ENCODE results near the gene COL11A2. TPM values are rescaled to one million over a fixed set of nuclear protein-coding genes. Genes with fewer than 3 reads are reported as not detected.

Gene COL11A2
- polyA plus RNA-seq, 1 donor from 2014 or later, result 9.8 TPM

- Histone ChIP-seq H3K36me3 (ENCODE audit: insufficient read depth, low read length) (no peaks in the 10 kb centered on the region), H3K27me3 (ENCODE audit: insufficient read depth, low read depth, low read length) (no peaks in the 10 kb centered on the region), H3K9me2 (ENCODE audit: insufficient read depth, low read length) (no peaks in the 10 kb centered on the region), H3K4me2 (ENCODE audit: low read length) (no peak overlapping the region), H3K79me2 (replicated peaks; ENCODE audit: insufficient read depth, low read length) (no peaks in the 10 kb centered on the region), H2AFZ (ENCODE audit: low read depth, low read length) (no peak overlapping the region), H3K9me3 (ENCODE audit: low read length) (no peaks in the 10 kb centered on the region), H4K20me1 (ENCODE audit: insufficient read depth) (no peaks in the 10 kb centered on the region), H3K9ac (ENCODE audit: low read length) (no peak overlapping the region), H3K4me3 (ENCODE audit: low read length) (no peak overlapping the region), H3F3A (ENCODE audit: insufficient read depth, low read length, poor library complexity, severe bottlenecking) (no peaks in the 10 kb centered on the region), H3K27ac (ENCODE audit: low read length) (no peak overlapping the region)
- TF ChIP-seq EP300 (conservative IDR thresholded peaks at IDR 0.05; ENCODE audit: poor library complexity, severe bottlenecking) (no peak), CTCF (IDR thresholded peaks at IDR 0.05; ENCODE audit: poor library complexity, severe bottlenecking) (no peak), MXI1 (conservative IDR thresholded peaks at IDR 0.05; ENCODE audit: poor library complexity, severe bottlenecking) (no peak), TAF1 (IDR thresholded peaks at IDR 0.05; ENCODE audit: low read depth) (no peak), SMC3 (conservative IDR thresholded peaks at IDR 0.05; ENCODE audit: poor library complexity) (no peak), POLR2AphosphoS5 (IDR thresholded peaks at IDR 0.05) (no peak), EZH2 (IDR thresholded peaks at IDR 0.05; ENCODE audit: borderline replicate concordance, insufficient read depth, low read length, poor library complexity, severe bottlenecking) (no peak), RAD21 (conservative IDR thresholded peaks at IDR 0.05) (no peak), REST (IDR thresholded peaks at IDR 0.05; ENCODE audit: borderline replicate concordance) (no peak)
These were observed 51.7 kb downstream of the COL11A2 start for GRCh38 chr6:33140556-33140955.

DNA sequence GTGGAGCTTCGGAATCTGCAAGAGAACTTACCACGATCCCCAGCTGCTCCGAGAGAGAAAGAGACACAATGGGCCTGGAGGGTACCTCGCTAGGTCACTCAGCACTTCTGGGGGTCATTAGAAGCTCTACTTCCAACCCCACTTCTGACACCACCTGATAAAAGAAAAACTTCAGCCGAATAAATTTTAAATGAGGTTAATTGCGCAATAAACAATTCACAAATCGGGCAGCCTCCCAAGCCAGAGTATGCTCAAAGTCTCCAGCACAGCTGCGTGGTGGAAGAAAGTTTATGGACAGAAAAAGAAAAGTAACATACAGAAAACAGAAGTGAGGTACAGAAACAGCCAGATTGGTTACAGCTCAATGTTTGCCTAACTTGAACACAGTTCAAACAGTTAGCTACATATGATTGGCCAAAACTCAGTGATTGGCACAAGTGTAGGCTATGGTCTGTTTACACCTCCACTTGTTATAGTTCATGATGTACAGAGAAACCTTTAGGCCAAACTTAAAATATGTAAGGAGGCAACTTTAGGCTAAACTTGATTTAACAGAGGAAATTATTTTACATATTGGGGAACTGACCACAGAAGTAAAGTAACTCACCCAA is 52.6 kb downstream of the COL11A2 start:
- H3K79me2 ChIP-seq (replicated peaks; ENCODE audit: insufficient read depth, low read length), result no peaks in the 10 kb centered on the region

More for the DNA sequence above, 52.6 kb downstream of the COL11A2 start:
- Histone ChIP-seq H3K27ac (ENCODE audit: low read length) (no peak overlapping the region), H3K27me3 (ENCODE audit: insufficient read depth, low read depth, low read length) (no peaks in the 10 kb centered on the region), H3K4me3 (ENCODE audit: low read length) (no peak overlapping the region), H3K36me3 (ENCODE audit: insufficient read depth, low read length) (no peaks in the 10 kb centered on the region), H3K4me2 (ENCODE audit: low read length) (no peak overlapping the region), H4K20me1 (ENCODE audit: insufficient read depth) (no peaks in the 10 kb centered on the region), H3K9me2 (ENCODE audit: insufficient read depth, low read length) (no peaks in the 10 kb centered on the region), H3F3A (ENCODE audit: insufficient read depth, low read length, poor library complexity, severe bottlenecking) (no peaks in the 10 kb centered on the region), H3K9me3 (ENCODE audit: low read length) (no peaks in the 10 kb centered on the region), H3K9ac (ENCODE audit: low read length) (no peak overlapping the region), H2AFZ (ENCODE audit: low read depth, low read length) (no peak overlapping the region)
- TF ChIP-seq TAF1 (IDR thresholded peaks at IDR 0.05; ENCODE audit: low read depth), result no peak
- TF ChIP-seq REST (IDR thresholded peaks at IDR 0.05; ENCODE audit: borderline replicate concordance), result no peak
- no peak for TF ChIP-seq POLR2AphosphoS5 (IDR thresholded peaks at IDR 0.05)
- no peak for TF ChIP-seq SMC3 (conservative IDR thresholded peaks at IDR 0.05; ENCODE audit: poor library complexity)
- no peak for TF ChIP-seq EZH2 (IDR thresholded peaks at IDR 0.05; ENCODE audit: borderline replicate concordance, insufficient read depth, low read length, poor library complexity, severe bottlenecking)
- TF ChIP-seq MXI1 (conservative IDR thresholded peaks at IDR 0.05; ENCODE audit: poor library complexity, severe bottlenecking), result no peak
- no peak for TF ChIP-seq CTCF (IDR thresholded peaks at IDR 0.05; ENCODE audit: poor library complexity, severe bottlenecking)
- no peak for TF ChIP-seq RAD21 (conservative IDR thresholded peaks at IDR 0.05)
- TF ChIP-seq EP300 (conservative IDR thresholded peaks at IDR 0.05; ENCODE audit: poor library complexity, severe bottlenecking), result no peak
